GM18519 (cell line): ENCODE measurements around the gene NEU2.
"Not testable (repeated sequence)": the region's sequence is repeated elsewhere in the genome, so short reads cannot be mapped to it uniquely, and the experiment has no call there.

ENCODE experiments used
- ATAC-seq: cut with Tn5 transposase; IDR thresholded peaks from one replicate; pipeline ENCODE4 v1.9.1; 2021; ENCODE audit warnings: mild to moderate bottlenecking, moderate library complexity; ENCODE audit not compliant: unreplicated experiment, low FRiP score

NEU2 gene

GRCh38 chr2:233033672-233034071, 1.2 kb downstream of the NEU2 start:
- no peak for ATAC-seq

GRCh38 chr2:233034091-233034882, 1.8 kb downstream of the NEU2 start:
- ATAC-seq: no peak

- ATAC-seq: no peak
Observed at GRCh38 chr2:233035426-233036161, 3.1 kb downstream of the NEU2 start.

- no peak for ATAC-seq
Observed at GRCh38 chr2:233036162-233036838, 3.8 kb downstream of the NEU2 start.

GRCh38 chr2:233037078-233037477, 4.6 kb downstream of the NEU2 start:
- ATAC-seq: no peak

GRCh38 chr2:233039212-233039845, 6.9 kb downstream of the NEU2 start:
- no peak for ATAC-seq

GRCh38 chr2:233039846-233040530, 7.5 kb downstream of the NEU2 start:
- ATAC-seq: no peak

- ATAC-seq: no peak
Observed at GRCh38 chr2:233040571-233040970, 8.1 kb downstream of the NEU2 start.

- no peak for ATAC-seq
Observed at GRCh38 chr2:233041722-233042323, 9.4 kb downstream of the NEU2 start.

GRCh38 chr2:233042549-233042948, 10.1 kb downstream of the NEU2 start:
- ATAC-seq: no peak

GRCh38 chr2:233044974-233045605, 12.6 kb downstream of the NEU2 start:
- no peak for ATAC-seq

- no peak for ATAC-seq
Observed at GRCh38 chr2:233047206-233047605, 14.7 kb downstream of the NEU2 start.

- no peak for ATAC-seq
Observed at GRCh38 chr2:233047667-233048066, 15.2 kb downstream of the NEU2 start.

- no peak for ATAC-seq
Observed at GRCh38 chr2:233048569-233049193, 16.2 kb downstream of the NEU2 start.

- no peak for ATAC-seq
Observed at GRCh38 chr2:233049194-233049761, 16.8 kb downstream of the NEU2 start.

- no peak for ATAC-seq
Observed at GRCh38 chr2:233051241-233052149, 19.0 kb downstream of the NEU2 start.

- not testable (repeated sequence) for ATAC-seq
Observed at GRCh38 chr2:233052517-233052916, 20.0 kb downstream of the NEU2 start.
